SU-DHL-6 (cell line): ENCODE results near the gene FAM200A.

Experiments used
- CTCF ChIP-seq: fragments of 200-600 bp; sonication (generic); IDR thresholded peaks from one replicate; pipeline ENCODE4 v1.5.1; 2017; ENCODE audit warnings: antibody characterized with exemption, mild to moderate bottlenecking, low read length, moderate library complexity; ENCODE audit not compliant: insufficient read depth, poor library complexity, severe bottlenecking
- EZH2phosphoT487 ChIP-seq: fragments of 200-600 bp; sonication (generic), shearing (Covaris generic); conservative IDR thresholded peaks from 2 replicates; pipeline ENCODE4 v1.6.1; 2018; ENCODE audit warnings: mild to moderate bottlenecking, antibody characterized with exemption, low read length, moderate library complexity, mixed read lengths

DNA sequence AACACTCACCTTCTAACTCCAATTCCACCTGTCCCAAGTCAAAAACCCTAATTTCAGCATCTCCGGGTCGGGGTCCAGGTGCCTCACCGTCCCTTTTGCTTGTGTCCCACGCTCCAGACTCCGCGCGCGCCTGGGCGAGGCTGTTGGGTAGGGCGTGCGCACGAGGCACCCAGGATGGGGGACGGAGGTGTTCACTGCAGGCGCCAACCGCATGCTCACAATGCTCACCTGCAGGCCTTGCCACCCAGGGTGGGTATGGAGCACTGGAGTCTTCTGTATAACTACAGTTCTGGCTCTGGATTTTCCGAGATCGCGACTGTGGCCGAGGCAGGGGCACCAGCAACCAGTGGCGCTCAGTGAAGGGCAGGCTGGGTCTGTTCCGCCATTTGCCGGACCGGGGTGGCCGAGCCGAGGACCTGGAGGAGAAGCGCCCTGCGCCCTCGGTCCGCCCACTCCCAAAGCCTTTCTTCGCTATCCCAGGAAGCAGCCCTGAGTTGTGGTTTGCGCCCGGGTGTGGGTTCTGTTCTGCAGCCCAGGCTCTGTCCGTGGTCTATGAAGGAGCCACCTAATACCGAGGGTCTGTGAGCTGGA is 8.7 kb downstream of the FAM200A start:
- TF ChIP-seq CTCF (no peak), EZH2phosphoT487 (no peak)
